Tracheal epithelial cell (primary cell): ENCODE data around the gene TMEM145. TPM values are rescaled to one million over a fixed set of nuclear protein-coding genes. Genes with fewer than 3 reads are reported as not detected.

Experiments
- total RNA-seq: library from RNA; depleted of rRNA; stranded (reverse); fragments of >200 nt; gene quantifications from 2 replicates; pipeline ENCODE4 v1.2.1, GENCODE V29; 2014

The TMEM145 gene
- not detected in 2 replicates for total RNA-seq

DNA sequence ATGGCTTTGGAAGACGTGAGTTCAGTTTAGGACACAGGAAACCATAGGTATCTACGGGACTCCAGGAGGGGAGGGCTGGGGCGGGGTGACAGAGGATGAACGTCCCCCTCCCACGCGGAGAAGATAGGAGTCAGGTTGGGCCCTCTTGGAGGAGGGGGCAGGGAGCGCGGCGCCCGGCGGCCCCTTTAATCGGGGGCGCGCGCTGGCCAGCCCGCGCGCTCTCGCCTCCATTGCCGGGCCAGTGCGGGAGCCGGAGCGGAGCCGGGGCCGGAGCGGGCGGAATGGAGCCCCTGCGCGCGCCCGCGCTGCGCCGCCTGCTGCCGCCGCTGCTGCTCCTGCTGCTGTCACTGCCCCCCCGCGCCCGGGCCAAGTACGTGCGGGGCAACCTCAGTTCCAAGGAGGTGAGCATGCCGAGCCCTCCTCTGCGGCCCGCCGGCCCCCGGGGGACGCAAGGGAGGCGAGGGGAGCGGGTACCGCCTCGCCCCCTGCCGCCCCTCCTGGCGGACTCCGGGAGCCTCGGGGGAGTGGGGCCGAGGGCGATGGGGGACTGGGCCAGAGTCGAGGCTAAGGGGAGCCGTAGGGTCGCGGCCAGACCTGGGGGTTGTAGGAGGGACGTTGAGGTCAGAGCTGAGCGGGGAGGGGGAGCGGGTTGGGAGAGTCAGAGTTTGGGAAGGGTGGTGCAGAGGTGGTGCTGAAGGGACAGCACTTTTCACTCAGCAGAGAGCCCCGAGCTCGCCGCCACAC, at the start of gene TMEM145:
Gene TMEM145, plus strand, starts transcription at position 214 of the 744 bp plus-strand sequence. Its CDS starts 68 bp downstream, at position 282.

DNA sequence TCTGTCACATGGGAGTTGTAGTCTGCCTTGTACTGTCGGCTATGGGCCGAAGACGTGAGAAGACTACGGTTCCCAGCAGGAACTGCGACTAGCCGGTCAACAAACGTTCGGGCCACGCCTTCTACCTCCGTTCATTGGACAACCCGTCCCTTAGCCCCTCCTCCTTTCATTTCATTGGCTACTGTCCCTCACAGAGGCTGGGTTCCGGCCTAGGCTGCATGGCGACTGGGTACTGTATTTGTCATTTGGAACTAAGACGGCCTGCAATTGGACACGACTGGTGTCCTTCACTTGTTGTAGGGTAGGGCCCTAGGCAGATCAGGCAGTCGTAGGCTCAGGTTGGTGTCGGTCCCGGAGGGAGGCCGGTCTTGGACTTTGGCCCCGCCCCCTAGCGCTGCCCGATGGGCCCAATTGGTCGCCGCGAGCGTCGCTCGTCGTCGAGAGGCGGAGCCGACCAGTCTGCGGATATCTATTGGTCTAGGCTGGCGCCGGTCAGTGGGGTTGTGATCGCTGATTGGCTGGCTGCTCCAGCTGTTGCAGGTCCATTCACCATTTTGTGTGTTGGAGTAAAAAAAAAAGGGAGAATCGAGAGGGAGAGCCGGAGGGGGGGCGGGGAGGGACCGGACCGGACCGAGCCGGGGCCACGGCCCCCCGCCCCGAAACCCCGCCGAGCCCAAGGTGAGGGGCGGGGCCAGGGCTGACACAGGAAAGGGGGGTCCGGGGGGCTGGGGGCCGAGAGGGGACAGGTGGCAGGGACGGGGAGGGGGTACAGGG, 44.2 kb upstream of the TMEM145 start, which contains the start of gene CIC:
Gene CIC, plus strand, starts transcription at position 549 of the 774 bp plus-strand sequence. CDS start 2,532 bp downstream, outside the sequence.

DNA sequence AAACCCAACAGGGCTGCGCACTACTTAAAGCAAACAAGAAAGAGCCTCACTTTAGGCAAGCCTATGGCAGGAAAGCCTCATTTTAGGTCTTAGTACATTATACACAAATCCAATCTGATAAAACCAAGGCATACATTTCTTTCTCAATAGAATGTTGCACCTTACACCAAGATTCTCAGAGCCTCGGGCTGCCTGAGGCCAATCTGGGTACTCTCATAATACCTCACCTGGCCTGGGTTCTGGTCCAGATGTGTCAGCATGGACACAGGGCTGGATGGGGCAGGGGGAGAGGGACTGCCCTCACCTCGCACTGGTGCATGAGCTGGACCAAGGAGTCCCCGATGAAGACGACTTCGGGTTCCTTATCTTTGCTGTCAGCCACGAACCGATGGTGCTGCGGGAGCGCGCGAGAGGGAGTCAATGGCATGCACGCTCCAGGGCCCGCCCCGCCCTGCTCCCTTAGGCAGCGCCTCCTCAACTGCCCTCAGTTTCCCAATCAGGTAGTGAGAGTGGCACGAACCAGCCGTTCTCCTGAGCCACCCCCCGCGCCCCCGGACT, 11.4 kb upstream of the TMEM145 start, which contains the start of gene PRR19:
Gene PRR19, plus strand, starts transcription at position 487 of the 558 bp plus-strand sequence. CDS start 7,453 bp downstream, outside the sequence.

GRCh38 chr19:42325308-42325895, 12.3 kb downstream of the TMEM145 start, which contains the start of gene MEGF8:
TSS of gene MEGF8 (plus strand) at chr19:42325635. CDS start at chr19:42326244, 609 bp downstream.

Other genes with a start within 250 kb of the TMEM145 start
- under 0.01 and 2.4 TPM in 2 replicates for gene GRIK5, start 243.1 kb upstream of the TMEM145 start, total RNA-seq
- 14.5 and 18.1 TPM in 2 replicates for gene ZNF574, start 237.1 kb upstream of the TMEM145 start, total RNA-seq
- gene POU2F2, start 180.9 kb upstream of the TMEM145 start, total RNA-seq: 0.21 and 1.4 TPM in 2 replicates
- gene DEDD2, start 95.6 kb upstream of the TMEM145 start, total RNA-seq: 37.3 and 44.8 TPM in 2 replicates
- 8.1 and 9.6 TPM in 2 replicates for gene ZNF526, start 93.0 kb upstream of the TMEM145 start, total RNA-seq
- gene GSK3A, start 70.7 kb upstream of the TMEM145 start, total RNA-seq: 18.3 and 20.5 TPM in 2 replicates
- 20.2 and 33.0 TPM in 2 replicates for gene ERF, start 58.2 kb upstream of the TMEM145 start, total RNA-seq
- gene CIC, start 44.1 kb upstream of the TMEM145 start, total RNA-seq: 13.0 and 18.3 TPM in 2 replicates
- under 0.01 and 0.43 TPM in 2 replicates for gene PRR19, start 11.2 kb upstream of the TMEM145 start, total RNA-seq
- gene PAFAH1B3, start 10.7 kb upstream of the TMEM145 start, total RNA-seq: 43.1 and 75.7 TPM in 2 replicates
- gene MEGF8, start 12.3 kb downstream of the TMEM145 start, total RNA-seq: 14.5 and 15.1 TPM in 2 replicates
- 0.72 TPM in 1 of 2 replicates, not detected in the other for gene CNFN, start 77.0 kb downstream of the TMEM145 start, total RNA-seq
- 4.1 and 12.8 TPM in 2 replicates for gene LIPE, start 114.1 kb downstream of the TMEM145 start, total RNA-seq
- gene CXCL17, start 129.6 kb downstream of the TMEM145 start, total RNA-seq: 1.2 and 3.8 TPM in 2 replicates
- gene CEACAM1, start 215.2 kb downstream of the TMEM145 start, total RNA-seq: 0.85 and 1.2 TPM in 2 replicates